ENCODE results near the gene OMP.

The OMP gene

DNA sequence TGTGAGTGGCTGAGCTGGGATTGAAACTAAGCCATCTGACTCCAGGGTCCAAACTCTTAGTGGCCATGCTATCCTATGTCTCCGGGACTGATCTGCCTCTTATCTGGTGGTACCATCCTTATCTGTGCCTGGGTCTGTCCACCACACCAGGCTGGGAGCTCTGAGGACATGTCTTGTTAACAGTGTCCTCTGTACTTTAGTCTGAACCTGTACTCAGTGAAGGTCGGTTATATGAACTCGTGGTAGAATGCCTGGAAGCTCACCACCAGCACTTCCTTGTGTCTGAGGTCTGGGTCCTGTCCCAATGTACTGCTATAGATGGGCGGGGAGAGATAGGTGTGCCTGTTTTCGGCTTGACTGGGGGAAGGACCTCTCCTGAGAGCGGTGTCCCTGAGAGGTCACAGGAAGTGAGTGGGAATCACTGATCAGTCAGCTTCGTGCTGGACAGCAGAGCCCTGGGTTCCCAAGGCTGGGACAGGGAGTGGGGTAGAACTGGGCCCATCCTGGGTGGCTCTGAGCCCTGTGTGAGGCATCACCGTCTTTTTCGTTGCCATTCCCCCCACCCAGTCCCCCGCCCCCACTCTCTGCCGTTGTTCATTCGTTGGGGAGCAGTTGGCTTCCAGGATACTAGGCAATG lies 34.3 kb downstream of the OMP start:
- H3K4me1 ChIP-seq (ENCODE audit: control insufficient read depth in 1 of 2, insufficient read depth in 2 of 2, low read length in 2 of 2), result peaks cover 0 to 20% of the 10 kb centered on the region in 2 donors
- H3K27ac ChIP-seq (ENCODE audit: low read depth, low read length), result no peak overlapping the region
- no peak overlapping the region for H3K9ac ChIP-seq (ENCODE audit: low read depth in 1 of 2, low read length in 2 of 2)
- no peaks in the 10 kb centered on the region for H3K27me3 ChIP-seq (ENCODE audit: control insufficient read depth in 1 of 2, insufficient read depth in 2 of 2, low read length in 2 of 2)
- no peaks in the 10 kb centered on the region for H3K36me3 ChIP-seq (ENCODE audit: control insufficient read depth in 1 of 2, insufficient read depth in 2 of 2, low read length in 2 of 2)
- H3K4me3 ChIP-seq (ENCODE audit: low read depth in 1 of 2, low read length in 2 of 2), result no peak overlapping the region
- H3K9me3 ChIP-seq (ENCODE audit: control insufficient read depth in 1 of 2, low read length in 2 of 2), result no peaks in the 10 kb centered on the region

DNA sequence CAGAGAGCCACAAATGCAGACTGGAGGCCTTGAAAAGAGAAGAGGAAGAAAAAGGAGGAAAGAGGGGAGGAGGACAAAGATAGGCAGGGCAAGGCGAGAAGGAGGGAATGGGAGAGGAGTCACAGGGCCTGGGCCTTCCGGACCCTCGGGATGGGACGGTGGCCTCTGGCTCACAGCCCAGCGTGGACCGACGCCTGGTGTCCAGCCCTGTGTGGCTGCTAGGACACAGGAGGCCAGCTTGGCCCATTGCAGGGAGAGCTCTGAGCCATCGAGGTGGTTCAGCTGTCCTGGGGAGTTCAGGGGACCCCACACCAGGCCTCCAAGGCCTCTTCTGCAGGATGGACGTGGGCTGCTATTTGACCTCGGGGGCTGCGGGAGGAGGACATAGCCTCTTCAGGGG lies 34.8 kb downstream of the OMP start:
- Histone ChIP-seq H3K36me3 (ENCODE audit: control insufficient read depth in 1 of 2, insufficient read depth in 2 of 2, low read length in 2 of 2) (no peaks in the 10 kb centered on the region), H3K4me1 (ENCODE audit: control insufficient read depth in 1 of 2, insufficient read depth in 2 of 2, low read length in 2 of 2) (peaks cover 0 to 20% of the 10 kb centered on the region in 2 donors), H3K27ac (ENCODE audit: low read depth, low read length) (no peak overlapping the region), H3K9me3 (ENCODE audit: control insufficient read depth in 1 of 2, low read length in 2 of 2) (no peaks in the 10 kb centered on the region), H3K4me3 (ENCODE audit: low read depth in 1 of 2, low read length in 2 of 2) (no peak overlapping the region), H3K27me3 (ENCODE audit: control insufficient read depth in 1 of 2, insufficient read depth in 2 of 2, low read length in 2 of 2) (no peaks in the 10 kb centered on the region), H3K9ac (ENCODE audit: low read depth in 1 of 2, low read length in 2 of 2) (no peak overlapping the region)

- Histone ChIP-seq H3K9ac (ENCODE audit: low read depth in 1 of 2, low read length in 2 of 2) (no peak overlapping the region), H3K4me3 (ENCODE audit: low read depth in 1 of 2, low read length in 2 of 2) (no peak overlapping the region), H3K36me3 (ENCODE audit: control insufficient read depth in 1 of 2, insufficient read depth in 2 of 2, low read length in 2 of 2) (no peaks in the 10 kb centered on the region), H3K27ac (ENCODE audit: low read depth, low read length) (no peak overlapping the region), H3K9me3 (ENCODE audit: control insufficient read depth in 1 of 2, low read length in 2 of 2) (no peaks in the 10 kb centered on the region), H3K4me1 (ENCODE audit: control insufficient read depth in 1 of 2, insufficient read depth in 2 of 2, low read length in 2 of 2) (peaks cover 0 to 23% of the 10 kb centered on the region in 2 donors), H3K27me3 (ENCODE audit: control insufficient read depth in 1 of 2, insufficient read depth in 2 of 2, low read length in 2 of 2) (no peaks in the 10 kb centered on the region)
Measured at GRCh38 chr11:77138106-77138649, 35.5 kb downstream of the OMP start.

- Histone ChIP-seq H3K36me3 (ENCODE audit: control insufficient read depth in 1 of 2, insufficient read depth in 2 of 2, low read length in 2 of 2) (no peaks in the 10 kb centered on the region), H3K27me3 (ENCODE audit: control insufficient read depth in 1 of 2, insufficient read depth in 2 of 2, low read length in 2 of 2) (no peaks in the 10 kb centered on the region)
Measured at GRCh38 chr11:77139201-77139600, 36.6 kb downstream of the OMP start.

GRCh38 chr11:77140231-77140851 lies 37.7 kb downstream of the OMP start:
- Histone ChIP-seq H3K27me3 (ENCODE audit: control insufficient read depth in 1 of 2, insufficient read depth in 2 of 2, low read length in 2 of 2) (no peaks in the 10 kb centered on the region), H3K4me3 (ENCODE audit: low read depth in 1 of 2, low read length in 2 of 2) (no peak overlapping the region), H3K9ac (ENCODE audit: low read depth in 1 of 2, low read length in 2 of 2) (no peak overlapping the region), H3K27ac (ENCODE audit: low read depth, low read length) (no peak overlapping the region), H3K36me3 (ENCODE audit: control insufficient read depth in 1 of 2, insufficient read depth in 2 of 2, low read length in 2 of 2) (no peaks in the 10 kb centered on the region), H3K9me3 (ENCODE audit: control insufficient read depth in 1 of 2, low read length in 2 of 2) (no peaks in the 10 kb centered on the region), H3K4me1 (ENCODE audit: control insufficient read depth in 1 of 2, insufficient read depth in 2 of 2, low read length in 2 of 2) (peaks cover 12 to 34% of the 10 kb centered on the region in 2 donors)

More at GRCh38 chr11:77139201-77139600, 36.6 kb downstream of the OMP start:
- no peak overlapping the region for H3K4me3 ChIP-seq (ENCODE audit: low read depth in 1 of 2, low read length in 2 of 2)
- no peak overlapping the region for H3K27ac ChIP-seq (ENCODE audit: low read depth, low read length)
- H3K9ac ChIP-seq (ENCODE audit: low read depth in 1 of 2, low read length in 2 of 2), result no peak overlapping the region
- peaks cover under 1 to 23% of the 10 kb centered on the region in 2 donors for H3K4me1 ChIP-seq (ENCODE audit: control insufficient read depth in 1 of 2, insufficient read depth in 2 of 2, low read length in 2 of 2)
- H3K9me3 ChIP-seq (ENCODE audit: control insufficient read depth in 1 of 2, low read length in 2 of 2), result no peaks in the 10 kb centered on the region

GRCh38 chr11:77141034-77141433 lies 38.4 kb downstream of the OMP start:
- Histone ChIP-seq H3K9ac (ENCODE audit: low read depth in 1 of 2, low read length in 2 of 2) (no peak overlapping the region), H3K36me3 (ENCODE audit: control insufficient read depth in 1 of 2, insufficient read depth in 2 of 2, low read length in 2 of 2) (no peaks in the 10 kb centered on the region), H3K4me1 (ENCODE audit: control insufficient read depth in 1 of 2, insufficient read depth in 2 of 2, low read length in 2 of 2) (peaks cover 15 to 36% of the 10 kb centered on the region in 2 donors), H3K27ac (ENCODE audit: low read depth, low read length) (no peak overlapping the region), H3K4me3 (ENCODE audit: low read depth in 1 of 2, low read length in 2 of 2) (no peak overlapping the region), H3K27me3 (ENCODE audit: control insufficient read depth in 1 of 2, insufficient read depth in 2 of 2, low read length in 2 of 2) (no peaks in the 10 kb centered on the region), H3K9me3 (ENCODE audit: control insufficient read depth in 1 of 2, low read length in 2 of 2) (no peaks in the 10 kb centered on the region)

- Histone ChIP-seq H3K4me3 (ENCODE audit: low read depth in 1 of 2, low read length in 2 of 2) (no peak overlapping the region), H3K9ac (ENCODE audit: low read depth in 1 of 2, low read length in 2 of 2) (no peak overlapping the region), H3K27me3 (ENCODE audit: control insufficient read depth in 1 of 2, insufficient read depth in 2 of 2, low read length in 2 of 2) (no peaks in the 10 kb centered on the region), H3K9me3 (ENCODE audit: control insufficient read depth in 1 of 2, low read length in 2 of 2) (no peaks in the 10 kb centered on the region), H3K4me1 (ENCODE audit: control insufficient read depth in 1 of 2, insufficient read depth in 2 of 2, low read length in 2 of 2) (peaks cover 15 to 35% of the 10 kb centered on the region in 2 donors), H3K36me3 (ENCODE audit: control insufficient read depth in 1 of 2, insufficient read depth in 2 of 2, low read length in 2 of 2) (no peaks in the 10 kb centered on the region), H3K27ac (ENCODE audit: low read depth, low read length) (no peak overlapping the region)
Measured at GRCh38 chr11:77141475-77141874, 38.8 kb downstream of the OMP start.

DNA sequence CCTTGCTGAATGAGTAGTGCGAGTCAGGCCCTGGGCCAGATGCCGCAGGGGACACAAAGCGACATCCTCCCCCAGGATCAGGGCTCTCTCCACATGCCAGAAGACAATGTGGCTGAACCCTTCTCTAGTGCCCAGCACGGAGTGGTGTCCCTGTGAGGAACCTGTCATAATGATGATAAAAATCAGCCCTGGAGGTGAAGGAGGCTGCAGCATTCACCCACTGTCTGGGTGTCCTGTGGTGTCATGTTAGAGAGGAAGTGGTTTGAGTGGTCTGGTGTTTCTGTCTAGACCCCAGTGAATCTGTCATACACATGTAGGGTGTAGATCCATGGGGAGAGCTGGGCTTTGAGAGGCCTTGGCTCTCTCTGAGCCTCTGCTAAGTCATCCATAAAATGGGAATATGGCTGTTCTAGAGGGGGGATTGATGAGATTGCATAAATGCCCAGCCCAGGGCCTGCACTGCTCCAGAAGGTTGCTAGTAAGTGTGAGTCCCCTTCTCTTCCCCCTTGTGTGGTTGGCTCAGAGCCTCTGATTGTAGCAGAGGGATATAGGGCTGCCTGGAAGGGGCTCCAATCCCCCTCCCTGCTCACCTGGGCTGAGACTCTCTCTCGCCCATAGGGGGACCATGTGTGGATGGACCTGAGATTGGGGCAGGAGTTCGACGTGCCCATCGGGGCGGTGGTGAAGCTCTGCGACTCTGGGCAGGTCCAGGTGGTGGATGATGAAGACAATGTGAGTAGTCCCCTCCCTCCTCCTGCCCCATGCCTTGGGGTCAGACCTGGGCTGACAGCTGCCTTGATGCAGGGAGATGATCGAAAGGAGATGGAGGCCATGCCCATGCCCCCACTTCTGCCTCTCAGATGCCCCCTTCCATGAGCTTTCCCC lies 39.7 kb downstream of the OMP start:
- H3K27me3 ChIP-seq (ENCODE audit: control insufficient read depth in 1 of 2, insufficient read depth in 2 of 2, low read length in 2 of 2), result no peaks in the 10 kb centered on the region
- no peaks in the 10 kb centered on the region for H3K36me3 ChIP-seq (ENCODE audit: control insufficient read depth in 1 of 2, insufficient read depth in 2 of 2, low read length in 2 of 2)
- no peaks in the 10 kb centered on the region for H3K9me3 ChIP-seq (ENCODE audit: control insufficient read depth in 1 of 2, low read length in 2 of 2)
- H3K4me3 ChIP-seq (ENCODE audit: low read depth in 1 of 2, low read length in 2 of 2), result no peak overlapping the region
- no peak overlapping the region for H3K27ac ChIP-seq (ENCODE audit: low read depth, low read length)
- no peak overlapping the region for H3K9ac ChIP-seq (ENCODE audit: low read depth in 1 of 2, low read length in 2 of 2)
- H3K4me1 ChIP-seq (ENCODE audit: control insufficient read depth in 1 of 2, insufficient read depth in 2 of 2, low read length in 2 of 2), result peaks cover 15 to 32% of the 10 kb centered on the region in 2 donors

DNA sequence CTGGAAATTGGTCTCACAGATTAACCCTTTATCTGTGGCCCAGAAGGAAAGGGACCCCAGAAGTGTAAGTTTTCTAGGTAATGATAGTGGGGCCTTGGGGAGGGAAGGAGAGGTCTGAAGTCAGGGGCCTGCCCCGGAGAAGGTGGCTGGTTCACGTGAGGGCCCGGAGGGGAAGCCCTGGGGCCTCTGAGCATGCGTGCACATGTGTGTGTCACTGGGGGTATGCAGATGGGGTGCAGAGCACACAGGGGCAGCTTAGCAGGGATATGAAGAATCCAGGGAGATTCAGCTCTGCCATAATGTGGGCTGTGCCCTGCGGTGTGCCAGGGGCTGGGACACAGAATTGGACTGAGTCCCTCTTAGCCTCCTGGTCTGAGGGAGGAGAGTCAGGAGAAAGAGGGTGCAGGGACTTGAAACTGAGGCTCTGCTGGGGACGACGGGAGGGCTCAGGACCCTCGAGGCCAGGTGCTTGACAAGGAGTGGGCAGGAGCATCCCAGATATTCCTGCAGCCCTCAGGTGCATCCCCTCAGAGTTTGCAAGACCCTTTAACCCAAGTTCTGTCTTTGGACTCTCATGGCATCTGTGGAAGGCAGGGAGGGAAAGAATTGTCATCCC lies 40.9 kb downstream of the OMP start:
- peaks cover 24 to 40% of the 10 kb centered on the region in 2 donors for H3K4me1 ChIP-seq (ENCODE audit: control insufficient read depth in 1 of 2, insufficient read depth in 2 of 2, low read length in 2 of 2)
- no peaks in the 10 kb centered on the region for H3K9me3 ChIP-seq (ENCODE audit: control insufficient read depth in 1 of 2, low read length in 2 of 2)
- H3K9ac ChIP-seq (ENCODE audit: low read depth in 1 of 2, low read length in 2 of 2), result no peak overlapping the region
- no peak overlapping the region for H3K4me3 ChIP-seq (ENCODE audit: low read depth in 1 of 2, low read length in 2 of 2)
- H3K27me3 ChIP-seq (ENCODE audit: control insufficient read depth in 1 of 2, insufficient read depth in 2 of 2, low read length in 2 of 2), result no peaks in the 10 kb centered on the region
- no peak overlapping the region for H3K27ac ChIP-seq (ENCODE audit: low read depth, low read length)
- no peaks in the 10 kb centered on the region for H3K36me3 ChIP-seq (ENCODE audit: control insufficient read depth in 1 of 2, insufficient read depth in 2 of 2, low read length in 2 of 2)
